HepG2 (cell line): ENCODE measurements around the gene BAIAP3. TPM values are rescaled to one million over a fixed set of nuclear protein-coding genes. Genes with fewer than 3 reads are reported as not detected.

ENCODE experiments used
- CENPT ChIP-seq: sonication (generic); formaldehyde crosslinking; IDR thresholded peaks from 2 replicates; pipeline ENCODE4 v1.8.0; 2022; ENCODE audit warnings: low read depth, mild to moderate bottlenecking, moderate library complexity, missing genetic modification reagents
- ETV5 ChIP-seq: IDR thresholded peaks from 2 replicates; pipeline ENCODE4 v1.6.1; 2018; ENCODE audit warnings: missing biosample characterization, missing genetic modification reagents, inconsistent platforms, borderline replicate concordance
- FOXA3 ChIP-seq: IDR thresholded peaks from 2 replicates; pipeline ENCODE4 v1.6.1; 2016; ENCODE audit warnings: missing genetic modification reagents, missing compliant biosample characterization
- GABPB1 ChIP-seq: IDR thresholded peaks from 2 replicates; pipeline ENCODE4 v1.6.1; 2016; ENCODE audit warnings: mild to moderate bottlenecking, missing genetic modification reagents, moderate library complexity, missing compliant biosample characterization
- HCFC1 ChIP-seq: fragments of 150-350 bp; IDR thresholded peaks from 2 replicates; pipeline ENCODE4 v1.6.1; 2014; ENCODE audit warnings: low read depth, low read length
- HNRNPH1 ChIP-seq: fragments of 200-400 bp; formaldehyde crosslinking; optimal IDR thresholded peaks from 2 replicates; pipeline ENCODE3; 2017; ENCODE audit warnings: mild to moderate bottlenecking, low read depth, low read length
- MLLT10 ChIP-seq: sonication (generic); formaldehyde crosslinking; IDR thresholded peaks from 2 replicates; pipeline ENCODE4 v1.4.0; 2020; ENCODE audit warnings: missing genetic modification reagents
- PAWR ChIP-seq: sonication (generic); formaldehyde crosslinking; IDR thresholded peaks from 2 replicates; pipeline ENCODE4 v1.4.0; 2020; ENCODE audit warnings: missing genetic modification reagents, mild to moderate bottlenecking, borderline replicate concordance
- PHF21A ChIP-seq: sonication (generic); formaldehyde crosslinking; IDR thresholded peaks from 2 replicates; pipeline ENCODE4 v1.5.0; 2020; ENCODE audit warnings: mild to moderate bottlenecking, missing genetic modification reagents
- POLR2AphosphoS2 ChIP-seq: IDR thresholded peaks from 2 replicates; pipeline ENCODE4 v1.6.1; 2011; ENCODE audit warnings: low read depth, low read length, improper control_type of control experiment
- PPARG ChIP-seq: conservative IDR thresholded peaks from 2 replicates; pipeline ENCODE4 v1.6.1; 2016; ENCODE audit warnings: missing biosample characterization, missing genetic modification reagents
- RAD21 ChIP-seq: fragments of 450-650 bp; formaldehyde crosslinking; IDR thresholded peaks from 2 replicates; pipeline ENCODE4 v1.5.0; 2020; ENCODE audit warnings: mild to moderate bottlenecking
- REXO4 ChIP-seq: sonication (generic); formaldehyde crosslinking; IDR thresholded peaks from 2 replicates; pipeline ENCODE4 v1.8.0; 2022; ENCODE audit warnings: missing genetic modification reagents, mild to moderate bottlenecking, borderline replicate concordance
- SALL2 ChIP-seq: sonication (generic); formaldehyde crosslinking; IDR thresholded peaks from 2 replicates; pipeline ENCODE4 v1.8.1; 2023; ENCODE audit warnings: mild to moderate bottlenecking, missing genetic modification reagents, inconsistent platforms
- SIX1 ChIP-seq: sonication (generic); formaldehyde crosslinking; IDR thresholded peaks from 2 replicates; pipeline ENCODE4 v1.4.0; 2020; ENCODE audit warnings: missing genetic modification reagents, borderline replicate concordance
- SOX6 ChIP-seq, 2 experiments: fragments of 450-650 bp in 1 of 2; sonication (generic) in 1 of 2; formaldehyde crosslinking in 1 of 2; IDR thresholded peaks; 2 replicates each; pipeline versions ENCODE4 v1.4.0 to v1.6.1; 2017 to 2020; ENCODE audit warnings: antibody characterized with exemption in 1 of 2, mild to moderate bottlenecking in 1 of 2, missing genetic modification reagents in 1 of 2
- SP4 ChIP-seq: sonication (generic); formaldehyde crosslinking; IDR thresholded peaks from 2 replicates; pipeline ENCODE4 v1.8.1; 2023; ENCODE audit warnings: mild to moderate bottlenecking, missing genetic modification reagents
- ZNF260 ChIP-seq: sonication (generic); formaldehyde crosslinking; IDR thresholded peaks from 2 replicates; pipeline ENCODE4 v1.4.0; 2020; ENCODE audit warnings: missing genetic modification reagents, low read depth, mild to moderate bottlenecking, borderline replicate concordance
- ZNF329 ChIP-seq: sonication (generic); formaldehyde crosslinking; IDR thresholded peaks from 2 replicates; pipeline ENCODE4 v1.9.0; 2021; ENCODE audit warnings: low read depth, mild to moderate bottlenecking, missing genetic modification reagents
- polyA plus RNA-seq, 8 experiments: library from polyadenylated mRNA; depleted of rRNA in 3 of 8; stranded (reverse) in 7 of 8; unstranded in 1 of 8; fragments of >200 nt; fragmentation: Illumina TruSeq in 4 of 8; extraction: Trizol in 4 of 8; gene quantifications; 2 replicates each; pipeline versions ENCODE4 v1.2.1 to v1.2.3, GENCODE V29; 2011 to 2016; ENCODE audit warnings: low read depth in 4 of 8, missing spikeins in 1 of 8, mixed read lengths in 1 of 8; ENCODE audit not compliant: insufficient read depth in 1 of 8
- total RNA-seq, 5 experiments: library from RNA; depleted of rRNA; stranded (reverse); fragments of >200 nt; fragmentation: Illumina TruSeq; extraction: Trizol; gene quantifications; 2 replicates each; pipeline ENCODE4 v1.2.3, GENCODE V29; 2016; ENCODE audit warnings: low read depth in 1 of 5
- TF ChIP-seq, protein P1 (sequence below): sonication (generic); formaldehyde crosslinking; IDR thresholded peaks from 2 replicates; pipeline ENCODE4 v1.5.0; 2020; ENCODE audit warnings: mild to moderate bottlenecking, missing genetic modification reagents, borderline replicate concordance
- TF ChIP-seq, protein P2 (sequence below): sonication (generic); formaldehyde crosslinking; IDR thresholded peaks from 2 replicates; pipeline ENCODE4 v1.5.0; 2020; ENCODE audit warnings: mild to moderate bottlenecking, missing genetic modification reagents
- TF ChIP-seq, protein P3 (sequence below): sonication (generic); formaldehyde crosslinking; IDR thresholded peaks from 2 replicates; pipeline ENCODE4 v1.4.0; 2020; ENCODE audit warnings: mild to moderate bottlenecking, missing genetic modification reagents

Gene BAIAP3
- total and polyA plus RNA-seq, 2 of the 13 experiments (the other 11 are each of a cell fraction or from before 2014, with no cell fraction given), result 3.2 to 5.7 TPM

DNA sequence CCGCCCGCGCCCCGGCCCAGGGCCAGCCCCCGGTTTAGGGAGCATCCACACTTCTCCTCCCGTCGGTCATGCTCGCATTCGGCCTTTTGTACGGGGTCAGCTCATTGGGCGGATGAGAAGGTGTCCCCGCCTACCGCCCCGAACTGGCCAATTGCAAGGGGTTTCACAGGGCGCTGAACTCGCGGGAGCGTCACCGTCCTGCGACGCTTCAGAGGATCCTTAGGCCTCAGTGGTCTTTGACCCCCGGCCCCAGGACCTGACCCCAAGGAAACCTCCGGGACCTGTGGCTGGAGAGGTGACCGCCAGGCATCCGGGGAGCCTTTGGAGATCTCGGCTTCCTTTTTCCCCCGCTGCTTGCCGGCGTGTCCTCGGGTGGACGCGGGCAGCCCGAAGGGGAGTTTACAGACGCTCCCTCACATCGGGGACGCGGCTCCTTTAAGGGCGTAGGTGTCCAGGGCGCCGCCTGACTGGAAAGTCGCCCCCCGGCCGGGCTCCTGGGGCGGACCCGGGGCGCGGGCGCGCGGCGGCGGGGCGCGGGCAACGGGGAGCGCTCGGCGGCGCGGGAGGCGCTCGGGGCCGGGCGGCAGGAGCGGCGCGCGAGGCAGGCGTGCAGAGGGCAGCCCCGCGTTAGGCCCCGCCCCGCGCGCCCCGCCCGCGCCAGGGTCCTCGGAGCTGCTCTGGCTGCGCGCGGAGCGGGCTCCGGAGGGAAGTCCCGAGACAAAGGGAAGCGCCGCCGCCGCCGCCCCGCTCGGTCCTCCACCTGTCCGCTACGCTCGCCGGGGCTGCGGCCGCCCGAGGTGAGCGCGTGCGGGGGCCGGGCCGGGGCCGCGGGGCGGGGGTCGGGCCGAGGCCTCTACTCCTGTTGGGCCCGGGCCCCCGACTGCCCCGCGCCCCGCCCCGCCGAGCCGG lies 24.2 kb upstream of the BAIAP3 start, which contains the start of gene UBE2I (continued):
- TF ChIP-seq SP4 (CRISPR knock-in tag), result peak; percentile 98
- no peak for TF ChIP-seq RAD21
- no peak for TF ChIP-seq REXO4 (CRISPR knock-in tag)
- no peak for TF ChIP-seq HNRNPH1
- TF ChIP-seq, protein P1, sequence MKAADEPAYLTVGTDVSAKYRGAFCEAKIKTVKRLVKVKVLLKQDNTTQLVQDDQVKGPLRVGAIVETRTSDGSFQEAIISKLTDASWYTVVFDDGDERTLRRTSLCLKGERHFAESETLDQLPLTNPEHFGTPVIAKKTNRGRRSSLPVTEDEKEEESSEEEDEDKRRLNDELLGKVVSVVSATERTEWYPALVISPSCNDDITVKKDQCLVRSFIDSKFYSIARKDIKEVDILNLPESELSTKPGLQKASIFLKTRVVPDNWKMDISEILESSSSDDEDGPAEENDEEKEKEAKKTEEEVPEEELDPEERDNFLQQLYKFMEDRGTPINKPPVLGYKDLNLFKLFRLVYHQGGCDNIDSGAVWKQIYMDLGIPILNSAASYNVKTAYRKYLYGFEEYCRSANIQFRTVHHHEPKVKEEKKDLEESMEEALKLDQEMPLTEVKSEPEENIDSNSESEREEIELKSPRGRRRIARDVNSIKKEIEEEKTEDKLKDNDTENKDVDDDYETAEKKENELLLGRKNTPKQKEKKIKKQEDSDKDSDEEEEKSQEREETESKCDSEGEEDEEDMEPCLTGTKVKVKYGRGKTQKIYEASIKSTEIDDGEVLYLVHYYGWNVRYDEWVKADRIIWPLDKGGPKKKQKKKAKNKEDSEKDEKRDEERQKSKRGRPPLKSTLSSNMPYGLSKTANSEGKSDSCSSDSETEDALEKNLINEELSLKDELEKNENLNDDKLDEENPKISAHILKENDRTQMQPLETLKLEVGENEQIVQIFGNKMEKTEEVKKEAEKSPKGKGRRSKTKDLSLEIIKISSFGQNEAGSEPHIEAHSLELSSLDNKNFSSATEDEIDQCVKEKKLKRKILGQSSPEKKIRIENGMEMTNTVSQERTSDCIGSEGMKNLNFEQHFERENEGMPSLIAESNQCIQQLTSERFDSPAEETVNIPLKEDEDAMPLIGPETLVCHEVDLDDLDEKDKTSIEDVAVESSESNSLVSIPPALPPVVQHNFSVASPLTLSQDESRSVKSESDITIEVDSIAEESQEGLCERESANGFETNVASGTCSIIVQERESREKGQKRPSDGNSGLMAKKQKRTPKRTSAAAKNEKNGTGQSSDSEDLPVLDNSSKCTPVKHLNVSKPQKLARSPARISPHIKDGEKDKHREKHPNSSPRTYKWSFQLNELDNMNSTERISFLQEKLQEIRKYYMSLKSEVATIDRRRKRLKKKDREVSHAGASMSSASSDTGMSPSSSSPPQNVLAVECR, result peak; percentile 76; the same call in 1 of the 2 replicates
- TF ChIP-seq SALL2 (CRISPR knock-in tag), result peak; percentile 64; the same call in 1 of the 2 replicates
- TF ChIP-seq MLLT10 (CRISPR knock-in tag), result no peak
- TF ChIP-seq PHF21A, result peak; percentile 70
- TF ChIP-seq CENPT (CRISPR knock-in tag), result no peak
- peak; percentile 38; the same call in 1 of the 2 replicates for TF ChIP-seq FOXA3
- TF ChIP-seq PPARG (CRISPR knock-in tag), result no peak
- TF ChIP-seq ZNF260 (CRISPR knock-in tag), result no peak
- 0 out of 2 replicates have a peak, but pooled peaks have one; percentile 40 for TF ChIP-seq ZNF329
- TF ChIP-seq HCFC1, result peak; percentile 26; the same call in 1 of the 2 replicates
- no peak for TF ChIP-seq SOX6 (IDR thresholded peaks at IDR 0.05)
- peak; percentile 44 for TF ChIP-seq SOX6 (CRISPR knock-in tag; IDR thresholded peaks at IDR 0.05)
- TF ChIP-seq ETV5 (CRISPR knock-in tag), result peak; percentile 29; the same call in 1 of the 2 replicates
- TF ChIP-seq PAWR (CRISPR knock-in tag), result no peak
- TF ChIP-seq, protein P2, sequence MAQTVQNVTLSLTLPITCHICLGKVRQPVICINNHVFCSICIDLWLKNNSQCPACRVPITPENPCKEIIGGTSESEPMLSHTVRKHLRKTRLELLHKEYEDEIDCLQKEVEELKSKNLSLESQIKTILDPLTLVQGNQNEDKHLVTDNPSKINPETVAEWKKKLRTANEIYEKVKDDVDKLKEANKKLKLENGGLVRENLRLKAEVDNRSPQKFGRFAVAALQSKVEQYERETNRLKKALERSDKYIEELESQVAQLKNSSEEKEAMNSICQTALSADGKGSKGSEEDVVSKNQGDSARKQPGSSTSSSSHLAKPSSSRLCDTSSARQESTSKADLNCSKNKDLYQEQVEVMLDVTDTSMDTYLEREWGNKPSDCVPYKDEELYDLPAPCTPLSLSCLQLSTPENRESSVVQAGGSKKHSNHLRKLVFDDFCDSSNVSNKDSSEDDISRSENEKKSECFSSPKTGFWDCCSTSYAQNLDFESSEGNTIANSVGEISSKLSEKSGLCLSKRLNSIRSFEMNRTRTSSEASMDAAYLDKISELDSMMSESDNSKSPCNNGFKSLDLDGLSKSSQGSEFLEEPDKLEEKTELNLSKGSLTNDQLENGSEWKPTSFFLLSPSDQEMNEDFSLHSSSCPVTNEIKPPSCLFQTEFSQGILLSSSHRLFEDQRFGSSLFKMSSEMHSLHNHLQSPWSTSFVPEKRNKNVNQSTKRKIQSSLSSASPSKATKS (CRISPR knock-in tag), result peak; percentile 69; the same call in 1 of the 2 replicates
- 0 out of 2 replicates have a peak, but pooled peaks have one; percentile 10 for TF ChIP-seq SIX1 (CRISPR knock-in tag)
- TF ChIP-seq GABPB1 (CRISPR knock-in tag), result peak; percentile 75; the same call in 1 of the 2 replicates
- TF ChIP-seq POLR2AphosphoS2, result no peak
- TF ChIP-seq, protein P3, sequence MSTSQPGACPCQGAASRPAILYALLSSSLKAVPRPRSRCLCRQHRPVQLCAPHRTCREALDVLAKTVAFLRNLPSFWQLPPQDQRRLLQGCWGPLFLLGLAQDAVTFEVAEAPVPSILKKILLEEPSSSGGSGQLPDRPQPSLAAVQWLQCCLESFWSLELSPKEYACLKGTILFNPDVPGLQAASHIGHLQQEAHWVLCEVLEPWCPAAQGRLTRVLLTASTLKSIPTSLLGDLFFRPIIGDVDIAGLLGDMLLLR (CRISPR knock-in tag), result peak; percentile 39; the same call in 1 of the 2 replicates
